ENCODE results near the gene PCDHA9. TPM values are rescaled to one million over a fixed set of nuclear protein-coding genes. Genes with fewer than 3 reads are reported as not detected.
"Not testable (repeated sequence)": the region's sequence is repeated elsewhere in the genome, so short reads cannot be mapped to it uniquely, and the experiment has no call there.

The PCDHA9 gene
- total RNA-seq, 1 donor from 2014 or later = 1.5 TPM

DNA sequence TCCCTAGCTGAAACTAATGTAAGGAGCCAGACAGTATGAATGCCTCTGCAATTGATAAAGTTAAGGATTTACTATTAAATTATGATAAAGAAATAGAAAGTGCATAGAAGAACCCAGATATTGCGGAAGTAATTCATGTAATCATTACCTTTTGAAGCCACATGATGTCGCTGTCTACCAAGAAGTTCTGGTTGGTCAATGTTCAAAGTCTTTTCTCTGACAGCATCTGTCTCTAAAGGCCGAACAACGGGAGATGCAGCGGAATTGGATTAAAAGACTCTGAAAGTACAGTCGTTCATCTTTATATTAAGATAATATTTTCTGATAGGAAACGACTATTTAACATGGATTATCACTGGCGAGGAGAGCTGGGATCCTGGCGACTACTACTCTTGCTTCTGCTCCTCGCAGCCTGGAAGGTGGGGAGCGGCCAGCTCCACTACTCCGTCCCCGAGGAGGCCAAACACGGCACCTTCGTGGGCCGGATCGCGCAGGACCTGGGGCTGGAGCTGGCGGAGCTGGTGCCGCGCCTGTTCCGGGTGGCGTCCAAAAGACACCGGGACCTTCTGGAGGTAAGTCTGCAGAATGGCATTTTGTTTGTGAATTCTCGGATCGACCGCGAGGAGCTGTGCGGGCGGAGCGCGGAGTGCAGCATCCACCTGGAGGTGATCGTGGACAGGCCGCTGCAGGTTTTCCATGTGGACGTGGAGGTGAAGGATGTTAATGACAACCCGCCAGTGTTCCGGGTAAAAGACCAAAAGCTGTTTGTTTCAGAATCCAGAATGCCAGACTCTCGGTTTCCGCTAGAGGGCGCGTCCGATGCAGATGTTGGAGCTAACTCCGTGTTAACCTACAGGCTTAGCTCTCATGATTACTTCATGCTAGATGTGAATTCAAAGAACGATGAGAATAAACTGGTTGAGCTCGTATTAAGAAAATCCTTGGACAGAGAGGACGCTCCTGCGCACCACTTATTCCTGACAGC lies 6.9 kb upstream of the PCDHA9 start, which contains the start of gene PCDHA8:
PCDHA8 (plus strand) TSS at position 210 of the 985 bp plus-strand sequence; CDS start at position 345, 135 bp downstream.
- no peaks in the 10 kb centered on the region for H3K4me1 Mint-ChIP-seq (ENCODE audit: unreplicated experiment)
- no peak within 1 kb of the TSS for H3K4me3 Mint-ChIP-seq
- H3K9me3 Mint-ChIP-seq = peaks cover 11% of the 10 kb centered on the region
- no peak within 1 kb of the TSS for H3K27ac Mint-ChIP-seq
- peaks cover 20% of the 10 kb centered on the region for H3K36me3 Mint-ChIP-seq
- TF ChIP-seq, protein P1, sequence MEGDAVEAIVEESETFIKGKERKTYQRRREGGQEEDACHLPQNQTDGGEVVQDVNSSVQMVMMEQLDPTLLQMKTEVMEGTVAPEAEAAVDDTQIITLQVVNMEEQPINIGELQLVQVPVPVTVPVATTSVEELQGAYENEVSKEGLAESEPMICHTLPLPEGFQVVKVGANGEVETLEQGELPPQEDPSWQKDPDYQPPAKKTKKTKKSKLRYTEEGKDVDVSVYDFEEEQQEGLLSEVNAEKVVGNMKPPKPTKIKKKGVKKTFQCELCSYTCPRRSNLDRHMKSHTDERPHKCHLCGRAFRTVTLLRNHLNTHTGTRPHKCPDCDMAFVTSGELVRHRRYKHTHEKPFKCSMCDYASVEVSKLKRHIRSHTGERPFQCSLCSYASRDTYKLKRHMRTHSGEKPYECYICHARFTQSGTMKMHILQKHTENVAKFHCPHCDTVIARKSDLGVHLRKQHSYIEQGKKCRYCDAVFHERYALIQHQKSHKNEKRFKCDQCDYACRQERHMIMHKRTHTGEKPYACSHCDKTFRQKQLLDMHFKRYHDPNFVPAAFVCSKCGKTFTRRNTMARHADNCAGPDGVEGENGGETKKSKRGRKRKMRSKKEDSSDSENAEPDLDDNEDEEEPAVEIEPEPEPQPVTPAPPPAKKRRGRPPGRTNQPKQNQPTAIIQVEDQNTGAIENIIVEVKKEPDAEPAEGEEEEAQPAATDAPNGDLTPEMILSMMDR (conservative IDR thresholded peaks at IDR 0.05) = no peak
- no peaks in the 10 kb centered on the region for H3K27me3 Mint-ChIP-seq
- DNase-seq (ENCODE audit: extremely low spot score, unreplicated experiment) = no peak

DNA sequence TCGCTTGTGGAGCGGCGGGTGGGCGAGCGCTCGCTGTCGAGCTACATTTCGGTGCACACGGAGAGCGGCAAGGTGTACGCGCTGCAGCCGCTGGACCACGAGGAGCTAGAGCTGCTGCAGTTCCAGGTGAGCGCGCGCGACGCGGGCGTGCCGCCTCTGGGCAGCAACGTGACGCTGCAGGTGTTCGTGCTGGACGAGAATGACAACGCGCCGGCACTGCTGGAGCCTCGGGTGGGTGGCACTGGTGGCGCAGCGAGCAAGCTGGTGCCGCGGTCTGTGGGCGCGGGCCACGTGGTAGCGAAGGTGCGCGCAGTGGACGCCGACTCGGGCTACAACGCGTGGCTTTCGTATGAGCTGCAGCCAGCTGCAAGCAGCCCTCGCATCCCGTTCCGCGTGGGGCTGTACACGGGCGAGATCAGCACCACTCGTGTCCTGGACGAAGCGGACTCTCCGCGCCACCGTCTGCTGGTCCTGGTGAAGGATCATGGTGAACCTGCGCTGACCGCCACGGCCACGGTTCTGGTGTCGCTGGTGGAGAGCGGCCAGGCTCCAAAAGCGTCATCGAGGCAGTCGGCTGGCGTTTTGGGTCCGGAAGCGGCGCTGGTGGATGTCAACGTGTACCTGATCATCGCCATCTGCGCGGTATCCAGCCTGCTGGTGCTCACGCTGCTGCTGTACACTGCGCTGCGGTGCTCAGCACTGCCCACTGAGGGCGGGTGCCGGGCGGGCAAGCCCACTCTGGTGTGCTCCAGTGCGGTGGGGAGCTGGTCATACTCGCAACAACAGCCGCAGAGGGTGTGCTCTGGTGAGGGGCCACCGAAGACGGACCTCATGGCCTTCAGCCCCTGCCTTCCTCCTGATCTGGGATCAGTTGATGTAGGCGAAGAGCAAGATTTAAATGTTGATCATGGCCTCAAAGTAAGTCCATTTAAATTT lies 5.1 kb upstream of the PCDHA9 start:
- peaks cover 34% of the 10 kb centered on the region for H3K36me3 Mint-ChIP-seq

DNA sequence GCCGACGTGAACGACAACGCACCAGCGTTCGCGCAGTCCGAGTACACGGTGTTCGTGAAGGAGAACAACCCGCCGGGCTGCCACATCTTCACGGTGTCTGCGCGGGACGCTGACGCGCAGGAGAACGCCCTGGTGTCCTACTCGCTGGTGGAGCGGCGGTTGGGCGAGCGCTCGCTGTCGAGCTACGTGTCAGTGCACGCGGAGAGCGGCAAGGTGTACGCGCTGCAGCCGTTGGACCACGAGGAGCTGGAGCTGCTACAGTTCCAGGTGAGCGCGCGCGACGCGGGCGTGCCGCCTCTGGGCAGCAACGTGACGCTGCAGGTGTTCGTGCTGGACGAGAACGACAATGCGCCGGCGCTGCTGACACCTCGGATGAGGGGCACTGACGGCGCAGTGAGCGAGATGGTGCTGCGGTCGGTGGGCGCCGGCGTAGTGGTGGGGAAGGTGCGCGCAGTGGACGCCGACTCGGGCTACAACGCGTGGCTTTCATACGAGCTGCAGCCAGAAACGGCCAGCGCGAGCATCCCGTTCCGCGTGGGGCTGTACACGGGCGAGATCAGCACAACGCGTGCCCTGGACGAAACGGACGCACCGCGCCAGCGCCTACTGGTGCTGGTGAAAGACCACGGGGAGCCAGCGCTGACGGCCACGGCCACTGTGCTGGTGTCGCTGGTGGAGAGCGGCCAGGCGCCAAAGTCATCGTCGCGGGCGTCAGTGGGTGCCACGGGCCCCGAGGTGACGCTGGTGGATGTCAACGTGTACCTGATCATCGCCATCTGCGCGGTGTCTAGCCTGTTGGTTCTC lies 1.9 kb downstream of the PCDHA9 start:
- not testable (repeated sequence) for H3K27me3 Mint-ChIP-seq; DNase-seq (ENCODE audit: extremely low spot score, unreplicated experiment); H3K4me3 Mint-ChIP-seq; H3K27ac Mint-ChIP-seq; H3K4me1 Mint-ChIP-seq (ENCODE audit: unreplicated experiment)
- Mint-ChIP-seq H3K36me3 (peaks cover 18% of the 10 kb centered on the region), H3K9me3 (peaks cover 12% of the 10 kb centered on the region)

More for the DNA sequence above, 5.1 kb upstream of the PCDHA9 start:
- Mint-ChIP-seq H3K4me1 (ENCODE audit: unreplicated experiment) (no peaks in the 10 kb centered on the region), H3K9me3 (peaks cover 23% of the 10 kb centered on the region), H3K27ac (no peak overlapping the region), H3K4me3 (no peak overlapping the region), H3K27me3 (no peaks in the 10 kb centered on the region)
- DNase-seq (ENCODE audit: extremely low spot score, unreplicated experiment) = no peak
- TF ChIP-seq, protein P1 (conservative IDR thresholded peaks at IDR 0.05) = no peak

DNA sequence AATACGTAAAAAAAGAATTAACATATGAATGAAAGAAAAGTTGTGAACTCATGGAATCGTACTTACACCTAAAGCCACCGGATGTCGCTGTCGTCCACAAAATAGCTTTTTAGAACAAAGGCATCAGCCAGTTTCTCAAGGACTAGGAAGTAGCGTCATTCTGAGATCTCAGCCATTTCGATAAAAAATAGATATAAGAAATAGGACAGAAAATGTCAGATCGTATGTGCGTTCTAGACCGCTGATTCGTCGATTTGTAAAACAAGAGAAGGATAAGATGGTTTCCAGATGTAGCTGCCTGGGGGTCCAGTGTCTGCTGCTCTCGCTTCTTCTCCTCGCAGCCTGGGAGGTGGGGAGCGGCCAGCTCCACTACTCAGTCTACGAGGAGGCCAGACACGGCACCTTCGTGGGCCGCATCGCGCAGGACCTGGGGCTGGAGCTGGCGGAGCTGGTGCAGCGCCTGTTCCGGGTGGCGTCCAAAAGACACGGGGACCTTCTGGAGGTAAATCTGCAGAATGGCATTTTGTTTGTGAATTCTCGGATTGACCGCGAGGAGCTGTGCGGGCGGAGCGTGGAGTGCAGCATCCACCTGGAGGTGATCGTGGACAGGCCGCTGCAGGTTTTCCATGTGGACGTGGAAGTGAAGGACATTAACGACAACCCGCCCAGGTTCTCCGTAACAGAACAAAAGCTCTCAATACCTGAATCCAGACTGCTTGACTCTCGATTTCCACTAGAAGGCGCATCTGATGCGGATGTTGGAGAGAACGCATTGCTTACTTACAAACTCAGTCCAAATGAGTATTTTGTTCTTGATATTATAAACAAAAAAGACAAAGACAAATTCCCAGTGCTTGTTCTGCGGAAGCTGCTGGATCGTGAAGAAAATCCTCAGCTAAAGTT lies 7.8 kb downstream of the PCDHA9 start, which contains the start of gene PCDHA10:
PCDHA10 (plus strand) TSS at position 126 of the 903 bp plus-strand sequence; CDS start at position 278, 152 bp downstream.
- Mint-ChIP-seq H3K4me1 (ENCODE audit: unreplicated experiment) (no peaks in the 10 kb centered on the region), H3K4me3 (peak within 1 kb of the TSS; percentile 87), H3K36me3 (peaks cover 25% of the 10 kb centered on the region), H3K9me3 (peaks cover 13% of the 10 kb centered on the region), H3K27ac (peak within 1 kb of the TSS; percentile 90), H3K27me3 (no peaks in the 10 kb centered on the region)
- DNase-seq (ENCODE audit: extremely low spot score, unreplicated experiment) = no peak
- TF ChIP-seq, protein P1 (conservative IDR thresholded peaks at IDR 0.05) = peak; percentile 69

All from type B pancreatic cell (in vitro differentiated cells).